IMR-90 (cell line): Measurements from ENCODE around the gene NPR3.

Experiments
- CEBPB ChIP-seq: IDR thresholded peaks from 2 replicates; pipeline ENCODE4 v1.6.1; 2012; ENCODE audit warnings: low read depth, low read length, improper control_type of control experiment
- CHD1 ChIP-seq: IDR thresholded peaks from 2 replicates; pipeline ENCODE4 v1.6.1; 2012; ENCODE audit warnings: low read depth, low read length, improper control_type of control experiment
- ELK1 ChIP-seq: fragments of 150-350 bp; IDR thresholded peaks from 2 replicates; pipeline ENCODE4 v1.6.1; 2016; ENCODE audit warnings: low read depth, mild to moderate bottlenecking, low read length, moderate library complexity, borderline replicate concordance
- MAFK ChIP-seq: IDR thresholded peaks from 2 replicates; pipeline ENCODE4 v1.6.1; 2012; ENCODE audit warnings: low read depth, low read length, improper control_type of control experiment
- MAZ ChIP-seq: IDR thresholded peaks from 2 replicates; pipeline ENCODE4 v1.6.1; 2012; ENCODE audit warnings: low read depth, mild to moderate bottlenecking, low read length, improper control_type of control experiment, moderate library complexity, borderline replicate concordance
- MXI1 ChIP-seq: IDR thresholded peaks from 2 replicates; pipeline ENCODE4 v1.6.1; 2012; ENCODE audit warnings: low read depth, mild to moderate bottlenecking, low read length, moderate library complexity, borderline replicate concordance
- POLR2A ChIP-seq: IDR thresholded peaks from 2 replicates; pipeline ENCODE4 v1.6.1; 2012; ENCODE audit warnings: mild to moderate bottlenecking, low read depth, low read length
- RAD21 ChIP-seq: IDR thresholded peaks from 2 replicates; pipeline ENCODE4 v1.6.1; 2012; ENCODE audit warnings: low read length, improper control_type of control experiment
- RCOR1 ChIP-seq: IDR thresholded peaks from 2 replicates; pipeline ENCODE4 v1.6.1; 2012; ENCODE audit warnings: mild to moderate bottlenecking, low read length, improper control_type of control experiment; ENCODE audit not compliant: insufficient replicate concordance
- RFX5 ChIP-seq: IDR thresholded peaks from 2 replicates; pipeline ENCODE4 v1.8.0; 2012; ENCODE audit warnings: low read depth, mild to moderate bottlenecking, low read length, moderate library complexity
- SMC3 ChIP-seq: fragments of 150-350 bp; IDR thresholded peaks from 2 replicates; pipeline ENCODE4 v1.6.1; 2016; ENCODE audit warnings: low read depth, mild to moderate bottlenecking, antibody characterized with exemption, low read length, moderate library complexity
- TF ChIP-seq, protein P1 (sequence below): conservative IDR thresholded peaks from 2 replicates; pipeline ENCODE4 v1.5.1; 2012; ENCODE audit warnings: mild to moderate bottlenecking, low read depth, low read length, improper control_type of control experiment
- TF ChIP-seq, protein P2 (sequence below): fragments of 150-350 bp; IDR thresholded peaks from 2 replicates; pipeline ENCODE4 v1.6.1; 2017; ENCODE audit warnings: mild to moderate bottlenecking, antibody characterized with exemption, low read length, low read depth

GRCh38 chr5:32767948-32768467, 56.9 kb downstream of the NPR3 start:
- TF ChIP-seq, protein P1, sequence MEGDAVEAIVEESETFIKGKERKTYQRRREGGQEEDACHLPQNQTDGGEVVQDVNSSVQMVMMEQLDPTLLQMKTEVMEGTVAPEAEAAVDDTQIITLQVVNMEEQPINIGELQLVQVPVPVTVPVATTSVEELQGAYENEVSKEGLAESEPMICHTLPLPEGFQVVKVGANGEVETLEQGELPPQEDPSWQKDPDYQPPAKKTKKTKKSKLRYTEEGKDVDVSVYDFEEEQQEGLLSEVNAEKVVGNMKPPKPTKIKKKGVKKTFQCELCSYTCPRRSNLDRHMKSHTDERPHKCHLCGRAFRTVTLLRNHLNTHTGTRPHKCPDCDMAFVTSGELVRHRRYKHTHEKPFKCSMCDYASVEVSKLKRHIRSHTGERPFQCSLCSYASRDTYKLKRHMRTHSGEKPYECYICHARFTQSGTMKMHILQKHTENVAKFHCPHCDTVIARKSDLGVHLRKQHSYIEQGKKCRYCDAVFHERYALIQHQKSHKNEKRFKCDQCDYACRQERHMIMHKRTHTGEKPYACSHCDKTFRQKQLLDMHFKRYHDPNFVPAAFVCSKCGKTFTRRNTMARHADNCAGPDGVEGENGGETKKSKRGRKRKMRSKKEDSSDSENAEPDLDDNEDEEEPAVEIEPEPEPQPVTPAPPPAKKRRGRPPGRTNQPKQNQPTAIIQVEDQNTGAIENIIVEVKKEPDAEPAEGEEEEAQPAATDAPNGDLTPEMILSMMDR, result no peak
- TF ChIP-seq POLR2A (no peak), MXI1 (0 out of 2 replicates have a peak, but pooled peaks have one; percentile 18), ELK1 (no peak), CHD1 (peak; percentile 79; the same call in 1 of the 2 replicates), MAZ (no peak), CEBPB (peak; percentile 100), SMC3 (no peak), RAD21 (no peak), MAFK (peak; percentile 18; the same call in 1 of the 2 replicates), RFX5 (no peak), RCOR1 (no peak)
- TF ChIP-seq, protein P2, sequence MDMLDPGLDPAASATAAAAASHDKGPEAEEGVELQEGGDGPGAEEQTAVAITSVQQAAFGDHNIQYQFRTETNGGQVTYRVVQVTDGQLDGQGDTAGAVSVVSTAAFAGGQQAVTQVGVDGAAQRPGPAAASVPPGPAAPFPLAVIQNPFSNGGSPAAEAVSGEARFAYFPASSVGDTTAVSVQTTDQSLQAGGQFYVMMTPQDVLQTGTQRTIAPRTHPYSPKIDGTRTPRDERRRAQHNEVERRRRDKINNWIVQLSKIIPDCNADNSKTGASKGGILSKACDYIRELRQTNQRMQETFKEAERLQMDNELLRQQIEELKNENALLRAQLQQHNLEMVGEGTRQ, result 0 out of 2 replicates have a peak, but pooled peaks have one; percentile 44
